Measurements from ENCODE around the gene CYP27C1. TPM values are rescaled to one million over a fixed set of nuclear protein-coding genes. Genes with fewer than 3 reads are reported as not detected.
A peak's percentile ranks its signal among the peaks of the same experiment; 100 is the strongest.
"Not testable (repeated sequence)": the region's sequence is repeated elsewhere in the genome, so short reads cannot be mapped to it uniquely, and the experiment has no call there.

CYP27C1 gene
- total RNA-seq (under 1 TPM; 0.16 to 0.42 TPM), polyA plus RNA-seq (not detected)
- long read RNA-seq, donor 1 = 0 reads
- long read RNA-seq, donor 2 = 0 reads

- H3K27me3 ChIP-seq (ENCODE audit: control insufficient read depth in 1 of 2, insufficient read depth in 2 of 2, low read length in 1 of 2) = no peaks in the 10 kb centered on the region
- no peak within 1 kb of the TSS for H3K27ac ChIP-seq (ENCODE audit: low read depth in 1 of 2, low read length in 2 of 2)
- no peaks in the 10 kb centered on the region for H3K36me3 ChIP-seq (ENCODE audit: control insufficient read depth in 1 of 2, insufficient read depth in 2 of 2, low read length in 1 of 2)
- intact Hi-C loops (cut with DNase I) = no loop called here
- peaks cover 1% of the 10 kb centered on the region for H3K9me3 ChIP-seq (ENCODE audit: control insufficient read depth, low read length)
- peak within 1 kb of the TSS; percentile 42 to 56 for H3K4me3 ChIP-seq (ENCODE audit: low read length in 2 of 2)
- 2 to 4% methylated on average over 27 to 43 of the region's 43 CpGs for WGBS, 2 donors
- ATAC-seq (ENCODE audit: low FRiP score) (no peak), DNase-seq (no peak)
- no peaks in the 10 kb centered on the region for H3K4me1 ChIP-seq (ENCODE audit: control insufficient read depth in 1 of 2, insufficient read depth in 2 of 2, low read length in 2 of 2)
Observed at GRCh38 chr2:127220102-127220767, at the start of gene CYP27C1. Gene CYP27C1 (minus strand): TSS chr2:127220299. CDS start chr2:127220270, 29 bp downstream.

GRCh38 chr2:127261804-127262406 lies 41.8 kb upstream of the CYP27C1 start:
- Histone ChIP-seq H3K9me3 (ENCODE audit: control insufficient read depth, low read length) (no peaks in the 10 kb centered on the region), H3K27ac (ENCODE audit: low read depth in 1 of 2, low read length in 2 of 2) (no peak overlapping the region), H3K4me1 (ENCODE audit: control insufficient read depth in 1 of 2, insufficient read depth in 2 of 2, low read length in 2 of 2) (no peaks in the 10 kb centered on the region), H3K27me3 (ENCODE audit: control insufficient read depth in 1 of 2, insufficient read depth in 2 of 2, low read length in 1 of 2) (no peaks in the 10 kb centered on the region), H3K4me3 (ENCODE audit: low read length in 2 of 2) (no peak overlapping the region), H3K36me3 (ENCODE audit: control insufficient read depth in 1 of 2, insufficient read depth in 2 of 2, low read length in 1 of 2) (peaks cover 7 to 10% of the 10 kb centered on the region in 2 donors)
- no peak for DNase-seq
- ATAC-seq (ENCODE audit: low FRiP score) = no peak
- intact Hi-C loops (cut with DNase I) = no loop called here
- 63 to 69% methylated on average over 8 of the region's 8 CpGs for WGBS, 2 donors

GRCh38 chr2:127259355-127259754 lies 39.3 kb upstream of the CYP27C1 start:
- no peak for ATAC-seq (ENCODE audit: low FRiP score)
- H3K27me3 ChIP-seq (ENCODE audit: control insufficient read depth in 1 of 2, insufficient read depth in 2 of 2, low read length in 1 of 2) = no peaks in the 10 kb centered on the region
- H3K27ac ChIP-seq (ENCODE audit: low read depth in 1 of 2, low read length in 2 of 2) = no peak overlapping the region
- WGBS, 2 donors = 92 to 95% methylated on average over 5 of the region's 5 CpGs
- H3K9me3 ChIP-seq (ENCODE audit: control insufficient read depth, low read length) = no peaks in the 10 kb centered on the region
- intact Hi-C loops (cut with DNase I) = no loop called here
- H3K4me3 ChIP-seq (ENCODE audit: low read length in 2 of 2) = no peak overlapping the region
- H3K4me1 ChIP-seq (ENCODE audit: control insufficient read depth in 1 of 2, insufficient read depth in 2 of 2, low read length in 2 of 2) = no peaks in the 10 kb centered on the region
- peaks cover 7 to 10% of the 10 kb centered on the region in 2 donors for H3K36me3 ChIP-seq (ENCODE audit: control insufficient read depth in 1 of 2, insufficient read depth in 2 of 2, low read length in 1 of 2)
- no peak for DNase-seq

DNA sequence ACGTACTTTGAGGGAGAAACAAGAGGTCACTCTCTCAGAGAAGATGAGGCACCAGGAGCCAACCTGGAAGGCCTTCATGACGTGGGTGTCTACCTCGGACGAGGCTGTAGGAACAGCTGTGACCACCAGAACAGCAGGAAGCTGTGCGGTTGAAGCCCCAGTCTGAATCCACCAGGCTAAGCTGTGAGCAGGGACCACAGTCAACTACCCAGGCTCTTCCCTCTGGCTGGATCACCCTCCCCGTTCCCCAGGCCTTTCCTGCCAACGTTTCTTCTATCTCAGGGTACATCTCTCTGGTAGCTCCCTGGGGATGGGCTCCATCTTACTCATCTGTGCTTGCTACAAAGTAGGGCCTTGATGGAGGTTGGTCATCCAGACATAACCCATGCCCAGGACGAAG lies 36.8 kb upstream of the CYP27C1 start:
- no peaks in the 10 kb centered on the region for H3K27me3 ChIP-seq (ENCODE audit: control insufficient read depth in 1 of 2, insufficient read depth in 2 of 2, low read length in 1 of 2)
- peaks cover 7 to 10% of the 10 kb centered on the region in 2 donors for H3K36me3 ChIP-seq (ENCODE audit: control insufficient read depth in 1 of 2, insufficient read depth in 2 of 2, low read length in 1 of 2)
- no peaks in the 10 kb centered on the region for H3K9me3 ChIP-seq (ENCODE audit: control insufficient read depth, low read length)
- intact Hi-C loops (cut with DNase I) = no loop called here
- ATAC-seq (ENCODE audit: low FRiP score) = no peak
- no peak overlapping the region for H3K4me3 ChIP-seq (ENCODE audit: low read length in 2 of 2)
- no peaks in the 10 kb centered on the region for H3K4me1 ChIP-seq (ENCODE audit: control insufficient read depth in 1 of 2, insufficient read depth in 2 of 2, low read length in 2 of 2)
- H3K27ac ChIP-seq (ENCODE audit: low read depth in 1 of 2, low read length in 2 of 2) = no peak overlapping the region
- DNase-seq = no peak
- WGBS, 2 donors = 73 to 75% methylated on average over 8 of the region's 8 CpGs

DNA sequence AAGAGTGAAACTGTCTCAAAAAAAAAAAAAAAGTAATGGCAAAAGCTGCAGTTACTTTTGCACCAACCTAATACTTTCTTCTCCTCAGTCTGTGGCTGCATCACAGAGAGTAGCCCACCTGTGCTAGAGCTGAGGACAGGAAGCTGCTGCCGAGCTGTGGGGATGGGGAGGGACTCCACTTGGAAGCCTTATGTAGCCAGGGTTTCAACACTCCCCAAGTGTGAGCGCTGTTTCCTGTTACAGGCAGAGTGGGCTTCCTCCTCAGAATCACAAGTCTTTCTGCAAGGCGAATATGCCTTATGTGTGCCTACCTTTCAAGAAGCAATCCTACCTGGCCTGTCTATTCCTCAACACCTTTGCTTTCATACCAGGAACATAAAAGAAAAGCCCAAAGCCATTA lies 36.3 kb upstream of the CYP27C1 start:
- 92 to 96% methylated on average over 3 of the region's 3 CpGs for WGBS, 2 donors
- peaks cover 7 to 10% of the 10 kb centered on the region in 2 donors for H3K36me3 ChIP-seq (ENCODE audit: control insufficient read depth in 1 of 2, insufficient read depth in 2 of 2, low read length in 1 of 2)
- H3K4me1 ChIP-seq (ENCODE audit: control insufficient read depth in 1 of 2, insufficient read depth in 2 of 2, low read length in 2 of 2) = no peaks in the 10 kb centered on the region
- H3K9me3 ChIP-seq (ENCODE audit: control insufficient read depth, low read length) = no peaks in the 10 kb centered on the region
- no peak overlapping the region for H3K4me3 ChIP-seq (ENCODE audit: low read length in 2 of 2)
- DNase-seq = no peak
- H3K27me3 ChIP-seq (ENCODE audit: control insufficient read depth in 1 of 2, insufficient read depth in 2 of 2, low read length in 1 of 2) = no peaks in the 10 kb centered on the region
- H3K27ac ChIP-seq (ENCODE audit: low read depth in 1 of 2, low read length in 2 of 2) = no peak overlapping the region
- intact Hi-C loops (cut with DNase I) = no loop called here
- ATAC-seq (ENCODE audit: low FRiP score) = no peak

DNA sequence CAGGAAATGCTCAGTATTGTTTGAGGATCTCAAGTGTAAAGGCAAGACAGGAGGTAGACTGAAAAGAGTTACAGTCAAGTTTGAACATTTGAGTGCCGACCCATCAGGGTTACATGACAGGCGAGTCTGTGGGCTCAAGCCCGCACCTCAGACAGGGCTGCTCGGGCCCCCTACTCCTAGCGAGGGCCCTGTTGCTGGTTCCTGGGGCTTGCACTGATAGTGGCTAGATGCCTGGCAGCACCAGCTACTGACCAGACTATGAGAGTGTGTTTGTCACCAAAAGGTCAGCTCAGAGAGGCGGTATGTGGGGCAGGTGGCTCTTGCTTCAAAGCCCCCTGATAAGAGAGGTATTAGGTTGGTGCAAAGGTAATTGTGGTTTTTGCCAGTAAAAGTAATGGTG lies 35.6 kb upstream of the CYP27C1 start:
- H3K27me3 ChIP-seq (ENCODE audit: control insufficient read depth in 1 of 2, insufficient read depth in 2 of 2, low read length in 1 of 2) = no peaks in the 10 kb centered on the region
- ATAC-seq (ENCODE audit: low FRiP score) (no peak), DNase-seq (no peak)
- 94 to 98% methylated on average over 6 of the region's 6 CpGs for WGBS, 2 donors
- no peaks in the 10 kb centered on the region for H3K4me1 ChIP-seq (ENCODE audit: control insufficient read depth in 1 of 2, insufficient read depth in 2 of 2, low read length in 2 of 2)
- H3K4me3 ChIP-seq (ENCODE audit: low read length in 2 of 2) = no peak overlapping the region
- no peak overlapping the region for H3K27ac ChIP-seq (ENCODE audit: low read depth in 1 of 2, low read length in 2 of 2)
- no peaks in the 10 kb centered on the region for H3K9me3 ChIP-seq (ENCODE audit: control insufficient read depth, low read length)
- intact Hi-C loops (cut with DNase I) = no loop called here
- peaks cover 7 to 10% of the 10 kb centered on the region in 2 donors for H3K36me3 ChIP-seq (ENCODE audit: control insufficient read depth in 1 of 2, insufficient read depth in 2 of 2, low read length in 1 of 2)

DNA sequence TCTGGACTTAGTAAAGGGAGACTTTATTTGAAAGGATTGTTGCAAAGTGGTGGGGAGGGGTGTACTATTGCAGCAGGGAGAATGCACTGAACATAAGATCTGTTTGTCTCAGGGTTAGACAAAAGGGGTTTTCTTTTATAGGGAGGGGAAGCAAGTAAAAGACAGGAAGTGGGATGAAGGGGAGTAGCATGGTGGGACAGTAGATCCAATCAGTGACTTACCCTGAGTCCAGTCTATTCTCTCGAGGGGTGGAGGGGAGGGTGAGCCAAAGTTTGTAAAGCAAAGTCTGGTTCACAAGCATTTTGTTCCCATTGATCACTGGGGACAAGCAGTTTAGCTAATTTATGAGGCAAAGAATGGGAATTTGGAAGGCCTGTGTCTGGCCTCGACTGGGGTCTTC lies 35.0 kb upstream of the CYP27C1 start:
- Histone ChIP-seq H3K27me3 (ENCODE audit: control insufficient read depth in 1 of 2, insufficient read depth in 2 of 2, low read length in 1 of 2) (no peaks in the 10 kb centered on the region), H3K27ac (ENCODE audit: low read depth in 1 of 2, low read length in 2 of 2) (no peak overlapping the region), H3K4me1 (ENCODE audit: control insufficient read depth in 1 of 2, insufficient read depth in 2 of 2, low read length in 2 of 2) (no peaks in the 10 kb centered on the region), H3K4me3 (ENCODE audit: low read length in 2 of 2) (no peak overlapping the region), H3K9me3 (ENCODE audit: control insufficient read depth, low read length) (no peaks in the 10 kb centered on the region), H3K36me3 (ENCODE audit: control insufficient read depth in 1 of 2, insufficient read depth in 2 of 2, low read length in 1 of 2) (peaks cover 7 to 8% of the 10 kb centered on the region in 2 donors)
- ATAC-seq (ENCODE audit: low FRiP score) (no peak), DNase-seq (no peak)
- whole genome bisulfite sequencing, 2 donors = 61 to 65% methylated on average over 2 of the region's 2 CpGs
- intact Hi-C loops (cut with DNase I) = no loop called here

DNA sequence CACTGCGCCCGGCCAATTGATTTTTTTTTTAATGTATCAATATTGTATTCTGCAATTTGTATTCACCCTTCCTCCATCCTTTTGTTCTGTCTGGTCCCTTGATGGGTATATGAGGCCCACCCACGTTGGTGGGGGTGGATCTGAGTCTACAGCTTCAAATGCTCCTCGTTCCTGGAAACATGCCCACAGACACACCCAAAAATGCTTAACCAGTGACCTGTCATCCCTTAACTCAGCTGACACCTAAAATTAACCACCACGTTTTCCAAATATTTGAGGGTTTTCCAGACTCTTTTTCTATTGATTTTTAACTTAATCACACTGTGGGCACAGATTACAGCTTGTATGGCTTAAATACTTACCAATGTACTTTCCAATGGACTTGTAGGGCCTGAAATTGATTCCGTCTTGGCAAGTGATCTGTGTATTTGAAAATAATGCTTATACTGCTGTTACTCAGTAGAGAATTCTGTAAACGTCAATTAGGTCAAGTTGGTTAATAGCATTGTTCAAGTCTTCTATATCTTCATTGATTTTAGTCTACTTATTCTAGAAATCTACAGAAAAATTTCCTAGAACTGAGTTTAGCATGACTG lies 34.4 kb upstream of the CYP27C1 start:
- intact Hi-C loops (cut with DNase I) = no loop called here
- Histone ChIP-seq H3K36me3 (ENCODE audit: control insufficient read depth in 1 of 2, insufficient read depth in 2 of 2, low read length in 1 of 2) (peaks cover 4 to 5% of the 10 kb centered on the region in 2 donors), H3K4me1 (ENCODE audit: control insufficient read depth in 1 of 2, insufficient read depth in 2 of 2, low read length in 2 of 2) (no peaks in the 10 kb centered on the region), H3K27me3 (ENCODE audit: control insufficient read depth in 1 of 2, insufficient read depth in 2 of 2, low read length in 1 of 2) (no peaks in the 10 kb centered on the region), H3K4me3 (ENCODE audit: low read length in 2 of 2) (no peak overlapping the region), H3K27ac (ENCODE audit: low read depth in 1 of 2, low read length in 2 of 2) (no peak overlapping the region), H3K9me3 (ENCODE audit: control insufficient read depth, low read length) (no peaks in the 10 kb centered on the region)
- WGBS, 2 donors = 78 to 80% methylated on average over 7 of the region's 7 CpGs
- DNase-seq = no peak
- no peak for ATAC-seq (ENCODE audit: low FRiP score)

DNA sequence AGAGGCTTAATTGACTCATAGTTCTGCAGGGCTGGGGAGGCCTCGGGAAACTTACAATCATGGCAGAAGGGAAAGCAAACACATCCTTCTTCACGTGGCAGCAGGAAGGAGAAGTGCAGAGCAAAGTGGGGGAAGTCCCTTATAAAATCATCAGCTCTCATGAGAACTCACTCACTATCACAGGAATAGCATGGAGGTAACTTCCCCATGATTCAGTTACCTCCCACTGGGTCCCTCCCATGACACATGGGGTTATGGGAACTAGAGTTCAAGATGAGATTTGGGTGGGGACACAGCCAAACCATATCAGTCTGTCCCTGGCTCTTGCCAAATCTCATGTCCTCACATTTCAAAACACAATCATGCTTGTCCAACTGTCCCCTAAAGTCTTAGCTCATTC lies 21.1 kb upstream of the CYP27C1 start:
- ATAC-seq (ENCODE audit: low FRiP score); H3K27ac ChIP-seq (ENCODE audit: low read depth in 1 of 2, low read length in 2 of 2); H3K4me1 ChIP-seq (ENCODE audit: control insufficient read depth in 1 of 2, insufficient read depth in 2 of 2, low read length in 2 of 2); H3K27me3 ChIP-seq (ENCODE audit: control insufficient read depth in 1 of 2, insufficient read depth in 2 of 2, low read length in 1 of 2); H3K36me3 ChIP-seq (ENCODE audit: control insufficient read depth in 1 of 2, insufficient read depth in 2 of 2, low read length in 1 of 2); DNase-seq; H3K9me3 ChIP-seq (ENCODE audit: control insufficient read depth, low read length); H3K4me3 ChIP-seq (ENCODE audit: low read length in 2 of 2); intact Hi-C loops (cut with DNase I): not testable (repeated sequence)
- 60 to 82% methylated on average over 2 of the region's 2 CpGs for WGBS, 2 donors

All from aorta (tissue), 5 donors.